IMR-90 (cell line): ENCODE data around the gene LRRFIP1. TPM values are rescaled to one million over a fixed set of nuclear protein-coding genes. Genes with fewer than 3 reads are reported as not detected.

Experiments
- ATAC-seq: fragments of 200-7000 bp; cut with Tn5 transposase; 2 replicates; pipeline ENCODE4 v1.9.1; 2020; ENCODE audit warnings: low read depth, mild to moderate bottlenecking, moderate library complexity
- BruUV-seq: library from RNA; stranded (reverse); fragments of 400-500 nt; replicated peaks from 2 replicates; lab custom pipeline; 2021; lab: Mats Ljungman, UMichigan
- CTCF ChIA-PET: fragments of 300-600 bp; formaldehyde crosslinking; extraction: SDS; loops from one replicate; lab custom pipeline; 2021; ENCODE audit warnings: antibody characterized with exemption; lab: Yijun Ruan, JAX
- POLR2A ChIA-PET: fragments of 300-600 bp; sonication (Branson Sonifier 250); formaldehyde crosslinking; loops from one replicate; lab custom pipeline; 2022; ENCODE audit warnings: antibody characterized with exemption; ENCODE audit not compliant: unreplicated experiment; lab: Charles Lee
- DNase-seq: peaks from one replicate; pipeline ENCODE4 v3.0.0; 2013
- H2AFZ ChIP-seq: replicated peaks from 2 replicates; pipeline ENCODE3; 2013; ENCODE audit warnings: low read length, mild to moderate bottlenecking; ENCODE audit not compliant: poor library complexity
- H2AK5ac ChIP-seq: 2 replicates; pipeline ENCODE4 v1.6.1; 2013; ENCODE audit warnings: low read depth, low read length, inconsistent platforms
- H2AK9ac ChIP-seq: replicated peaks from 2 replicates; pipeline ENCODE3; 2013; ENCODE audit warnings: mild to moderate bottlenecking, low read depth, low read length, moderate library complexity; ENCODE audit not compliant: poor library complexity
- H2BK120ac ChIP-seq: 2 replicates; pipeline ENCODE4 v1.6.1; 2013; ENCODE audit warnings: low read depth, low read length, inconsistent platforms
- H2BK15ac ChIP-seq: 3 replicates; pipeline ENCODE4 v1.6.1; 2013; ENCODE audit warnings: low read depth, low read length, inconsistent platforms
- H2BK20ac ChIP-seq: 2 replicates; pipeline ENCODE4 v1.6.1; 2013; ENCODE audit warnings: low read depth, mild to moderate bottlenecking, inconsistent platforms, low read length, moderate library complexity
- H2BK5ac ChIP-seq: 2 replicates; pipeline ENCODE4 v1.6.1; 2013; ENCODE audit warnings: mild to moderate bottlenecking, low read depth, low read length, inconsistent platforms; ENCODE audit not compliant: poor library complexity, severe bottlenecking
- H3K14ac ChIP-seq: replicated peaks from 2 replicates; pipeline ENCODE4 v1.6.1; 2013; ENCODE audit warnings: low read depth, low read length, inconsistent platforms
- H3K18ac ChIP-seq: 2 replicates; pipeline ENCODE4 v1.6.1; 2013; ENCODE audit warnings: low read depth, low read length, control low read depth
- H3K23ac ChIP-seq: 2 replicates; pipeline ENCODE4 v1.6.1; 2013; ENCODE audit warnings: low read depth, low read length, inconsistent platforms
- H3K27ac ChIP-seq: 2 replicates; pipeline ENCODE4 v1.5.1; 2013; ENCODE audit warnings: mild to moderate bottlenecking, control low read depth, low read length; ENCODE audit not compliant: insufficient read depth
- H3K27me3 ChIP-seq: 2 replicates; pipeline ENCODE4 v1.6.1; 2013; ENCODE audit warnings: low read length; ENCODE audit not compliant: control insufficient read depth, insufficient read depth
- H3K36me3 ChIP-seq: 2 replicates; pipeline ENCODE4 v1.6.1; 2013; ENCODE audit warnings: low read length, mixed read lengths; ENCODE audit not compliant: control insufficient read depth, insufficient read depth
- H3K4ac ChIP-seq: 2 replicates; pipeline ENCODE4 v1.6.1; 2013; ENCODE audit warnings: low read depth, low read length, inconsistent platforms
- H3K4me1 ChIP-seq: 2 replicates; pipeline ENCODE4 v1.6.1; 2013; ENCODE audit warnings: low read length, mixed read lengths; ENCODE audit not compliant: control insufficient read depth, insufficient read depth
- H3K4me2 ChIP-seq: 2 replicates; pipeline ENCODE4 v1.6.1; 2013; ENCODE audit warnings: low read depth, mild to moderate bottlenecking, control low read depth, low read length, moderate library complexity
- H3K4me3 ChIP-seq: 2 replicates; pipeline ENCODE4 v1.5.1; 2013; ENCODE audit warnings: low read depth, mild to moderate bottlenecking, control low read depth, low read length, moderate library complexity; ENCODE audit not compliant: insufficient read depth
- H3K56ac ChIP-seq: 2 replicates; pipeline ENCODE4 v1.6.1; 2013; ENCODE audit warnings: low read length, inconsistent platforms; ENCODE audit not compliant: insufficient read depth; ENCODE audit errors: extremely low read depth
- H3K79me1 ChIP-seq, 2 experiments: 2 replicates each; pipeline ENCODE4 v1.6.1; 2013; ENCODE audit warnings: low read length in 2 of 2, inconsistent platforms in 1 of 2, low read depth in 1 of 2
- H3K9ac ChIP-seq: 2 replicates; pipeline ENCODE4 v1.6.1; 2013; ENCODE audit warnings: low read depth, low read length, control low read depth
- H3K9me1 ChIP-seq: 2 replicates; pipeline ENCODE4 v1.6.1; 2013; ENCODE audit warnings: low read length, inconsistent platforms; ENCODE audit not compliant: insufficient read depth
- H3K9me3 ChIP-seq: 2 replicates; pipeline ENCODE4 v1.6.1; 2013; ENCODE audit warnings: low read length; ENCODE audit not compliant: control insufficient read depth, insufficient read depth
- H4K20me1 ChIP-seq: 2 replicates; pipeline ENCODE4 v1.6.1; 2013; ENCODE audit warnings: low read length, inconsistent platforms; ENCODE audit not compliant: insufficient read depth
- H4K5ac ChIP-seq: 2 replicates; pipeline ENCODE4 v1.6.1; 2013; ENCODE audit warnings: mild to moderate bottlenecking, low read depth, low read length, control low read depth
- H4K8ac ChIP-seq, 2 experiments: 2 replicates each; pipeline ENCODE4 v1.6.1; 2013; ENCODE audit warnings: low read depth in 2 of 2, low read length in 2 of 2, control low read depth in 1 of 2, inconsistent platforms in 1 of 2
- H4K91ac ChIP-seq: 2 replicates; pipeline ENCODE4 v1.6.1; 2013; ENCODE audit warnings: low read depth, low read length, inconsistent platforms; ENCODE audit not compliant: insufficient read depth
- BHLHE40 ChIP-seq: fragments of 150-350 bp; IDR thresholded peaks from 2 replicates; pipeline ENCODE4 v1.6.1; 2016; ENCODE audit warnings: mild to moderate bottlenecking, low read depth, low read length
- CEBPB ChIP-seq: IDR thresholded peaks from 2 replicates; pipeline ENCODE4 v1.6.1; 2012; ENCODE audit warnings: low read depth, low read length, improper control_type of control experiment
- FOS ChIP-seq: fragments of 150-350 bp; IDR thresholded peaks from 2 replicates; pipeline ENCODE4 v1.6.1; 2016; ENCODE audit warnings: low read depth, low read length
- MAZ ChIP-seq: IDR thresholded peaks from 2 replicates; pipeline ENCODE4 v1.6.1; 2012; ENCODE audit warnings: low read depth, mild to moderate bottlenecking, low read length, improper control_type of control experiment, moderate library complexity, borderline replicate concordance
- MXI1 ChIP-seq: IDR thresholded peaks from 2 replicates; pipeline ENCODE4 v1.6.1; 2012; ENCODE audit warnings: low read depth, mild to moderate bottlenecking, low read length, moderate library complexity, borderline replicate concordance
- NFE2L2 ChIP-seq: fragments of 150-350 bp; IDR thresholded peaks from 2 replicates; pipeline ENCODE4 v1.6.1; 2016; ENCODE audit warnings: low read depth, mild to moderate bottlenecking, low read length
- POLR2A ChIP-seq: IDR thresholded peaks from 2 replicates; pipeline ENCODE4 v1.6.1; 2012; ENCODE audit warnings: mild to moderate bottlenecking, low read depth, low read length
- RAD21 ChIP-seq: IDR thresholded peaks from 2 replicates; pipeline ENCODE4 v1.6.1; 2012; ENCODE audit warnings: low read length, improper control_type of control experiment
- RFX5 ChIP-seq: IDR thresholded peaks from 2 replicates; pipeline ENCODE4 v1.8.0; 2012; ENCODE audit warnings: low read depth, mild to moderate bottlenecking, low read length, moderate library complexity
- SMC3 ChIP-seq: fragments of 150-350 bp; IDR thresholded peaks from 2 replicates; pipeline ENCODE4 v1.6.1; 2016; ENCODE audit warnings: low read depth, mild to moderate bottlenecking, antibody characterized with exemption, low read length, moderate library complexity
- WGBS, 2 experiments: methylation state at CpG; one replicate each; pipeline versions ENCODE4 v1.1.5 to v1.1.7; 2013; ENCODE audit warnings: missing lambda C conversion rate in 2 of 2; ENCODE audit not compliant: insufficient read length in 1 of 2; ENCODE audit errors: extremely low coverage in 2 of 2; 5-methylcytosine and 5-hydroxymethylcytosine counted together
- dilution Hi-C: fragments of 300-500 bp; cut with HindIII; formaldehyde crosslinking; loops from one replicate; pipeline ENCODE4 v1.14.3; 2018; ENCODE audit warnings: low sequenced_read_pairs; ENCODE audit not compliant: unreplicated experiment
- in situ Hi-C: fragments of 300-500 bp; cut with MboI; formaldehyde crosslinking; loops from 3 replicates; pipeline ENCODE4 v1.14.3; 2019; ENCODE audit warnings: low sequenced_read_pairs, inconsistent platforms, mixed read lengths
- intact Hi-C: fragments of 100-400 bp; cut with micrococcal nuclease; formaldehyde crosslinking; loops from 2 replicates; pipeline ENCODE4 v1.10.0; 2022
- polyA plus RNA-seq, 3 experiments: library from polyadenylated mRNA; depleted of rRNA; stranded (reverse); fragments of >200 nt; gene quantifications; 2 replicates each; pipeline ENCODE4 v1.2.3, GENCODE V29; 2012; ENCODE audit warnings: low replicate concordance in 1 of 3
- total RNA-seq: library from RNA; depleted of rRNA; stranded (reverse); fragments of >200 nt; gene quantifications from 2 replicates; pipeline ENCODE4 v1.2.3, GENCODE V29; 2012
- TF ChIP-seq, protein P1 (sequence below): fragments of 150-350 bp; IDR thresholded peaks from 2 replicates; pipeline ENCODE4 v1.6.1; 2016; ENCODE audit warnings: low read depth, mild to moderate bottlenecking, low read length, moderate library complexity, borderline replicate concordance
- TF ChIP-seq, protein P2 (sequence below): conservative IDR thresholded peaks from 2 replicates; pipeline ENCODE4 v1.5.1; 2012; ENCODE audit warnings: mild to moderate bottlenecking, low read depth, low read length, improper control_type of control experiment

Gene LRRFIP1
- total and polyA plus RNA-seq, 2 of the 4 experiments (the other 2 are of a cell fraction): 52.2 to 54.4 TPM

DNA sequence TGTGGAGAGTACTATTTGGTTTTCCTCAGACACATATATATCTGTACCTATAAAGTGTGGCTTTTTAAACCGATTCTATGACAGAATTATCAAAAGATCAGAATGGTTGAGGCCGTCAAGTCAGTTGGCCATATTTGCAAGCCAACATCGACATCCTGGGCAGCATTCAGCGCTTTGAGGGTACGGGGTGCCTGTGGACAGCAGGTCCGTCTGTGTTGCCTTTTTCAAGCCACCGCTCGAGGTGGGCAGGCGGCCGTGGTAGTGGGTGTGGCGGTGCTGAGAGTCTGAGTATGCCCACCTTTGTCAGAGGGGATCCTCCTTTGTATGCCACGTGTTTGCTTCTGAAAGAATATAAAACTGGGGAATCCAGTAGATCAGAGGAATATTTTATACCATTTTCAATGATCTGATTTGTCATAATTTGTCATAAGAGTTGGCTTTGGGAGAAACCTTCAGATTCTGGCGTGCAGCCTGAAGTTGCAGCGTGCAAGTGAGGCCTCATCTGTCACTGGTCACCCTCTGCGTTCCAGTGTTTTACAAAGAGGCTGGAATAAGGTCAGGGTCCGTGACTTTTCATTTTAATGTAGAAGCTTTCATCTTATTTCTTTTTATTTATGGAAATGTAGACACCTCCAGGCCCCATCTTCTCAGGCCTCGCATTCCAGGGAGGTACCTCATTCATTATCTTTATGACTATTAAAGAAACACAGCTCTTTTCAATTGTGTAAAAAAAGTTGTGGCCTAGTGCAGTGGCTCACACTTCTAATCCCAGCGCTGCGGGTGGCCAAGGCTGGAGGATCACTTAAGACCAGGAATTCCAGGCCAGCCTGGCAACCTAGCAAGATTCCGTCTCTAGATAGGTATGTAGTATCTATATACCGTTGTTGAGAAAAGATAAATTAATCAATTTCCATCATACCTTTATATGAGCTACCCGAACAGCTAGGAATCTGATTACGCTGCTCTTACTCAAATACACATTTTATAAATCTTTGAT, 133.4 kb downstream of the LRRFIP1 start:
- Histone ChIP-seq H3K36me3 (peaks cover 35% of the 10 kb centered on the region), H3K9me3 (no peaks in the 10 kb centered on the region), H3K27ac (peak overlapping the region; percentile 15; the same call in 1 of the 2 replicates), H3K27me3 (no peaks in the 10 kb centered on the region), H3K4me2 (no peak overlapping the region), H3K4me1 (peaks cover 24% of the 10 kb centered on the region), H2BK5ac (peak overlapping the region; percentile 69), H3K23ac (no peak overlapping the region; the same call in 1 of the 2 replicates), H2BK15ac (peak overlapping the region; percentile 50; the same call in 2 of the 3 replicates), H4K8ac (peak overlapping the region in 1 of 2 experiments; percentile 64; a peak in 2 of 4 replicates), H2AK9ac (no peak overlapping the region), H4K20me1 (peaks cover 5% of the 10 kb centered on the region), H4K5ac (peak overlapping the region; percentile 70; the same call in 1 of the 2 replicates), H3K79me1 (peaks cover 24 to 51% of the 10 kb centered on the region in 2 experiments; a peak in 3 of 4 replicates), H2AK5ac (peak overlapping the region; percentile 91), H2BK20ac (peak overlapping the region; percentile 20; the same call in 1 of the 2 replicates), H3K4me3 (no peak overlapping the region), H4K91ac (peak overlapping the region; percentile 26; the same call in 1 of the 2 replicates), H2BK120ac (peak overlapping the region; percentile 61; the same call in 1 of the 2 replicates), H3K9ac (no peak overlapping the region), H2AFZ (no peak overlapping the region), H3K4ac (peak overlapping the region; percentile 62), H3K14ac (peak overlapping the region; percentile 43; the same call in 1 of the 2 replicates), H3K9me1 (peaks cover 22% of the 10 kb centered on the region), H3K18ac (peak overlapping the region; percentile 49; the same call in 1 of the 2 replicates), H3K56ac (no peak overlapping the region)
- no peak for TF ChIP-seq POLR2A
- TF ChIP-seq, protein P1, sequence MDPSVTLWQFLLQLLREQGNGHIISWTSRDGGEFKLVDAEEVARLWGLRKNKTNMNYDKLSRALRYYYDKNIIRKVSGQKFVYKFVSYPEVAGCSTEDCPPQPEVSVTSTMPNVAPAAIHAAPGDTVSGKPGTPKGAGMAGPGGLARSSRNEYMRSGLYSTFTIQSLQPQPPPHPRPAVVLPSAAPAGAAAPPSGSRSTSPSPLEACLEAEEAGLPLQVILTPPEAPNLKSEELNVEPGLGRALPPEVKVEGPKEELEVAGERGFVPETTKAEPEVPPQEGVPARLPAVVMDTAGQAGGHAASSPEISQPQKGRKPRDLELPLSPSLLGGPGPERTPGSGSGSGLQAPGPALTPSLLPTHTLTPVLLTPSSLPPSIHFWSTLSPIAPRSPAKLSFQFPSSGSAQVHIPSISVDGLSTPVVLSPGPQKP: no peak
- TF ChIP-seq SMC3: no peak
- no peak for TF ChIP-seq FOS
- TF ChIP-seq, protein P2, sequence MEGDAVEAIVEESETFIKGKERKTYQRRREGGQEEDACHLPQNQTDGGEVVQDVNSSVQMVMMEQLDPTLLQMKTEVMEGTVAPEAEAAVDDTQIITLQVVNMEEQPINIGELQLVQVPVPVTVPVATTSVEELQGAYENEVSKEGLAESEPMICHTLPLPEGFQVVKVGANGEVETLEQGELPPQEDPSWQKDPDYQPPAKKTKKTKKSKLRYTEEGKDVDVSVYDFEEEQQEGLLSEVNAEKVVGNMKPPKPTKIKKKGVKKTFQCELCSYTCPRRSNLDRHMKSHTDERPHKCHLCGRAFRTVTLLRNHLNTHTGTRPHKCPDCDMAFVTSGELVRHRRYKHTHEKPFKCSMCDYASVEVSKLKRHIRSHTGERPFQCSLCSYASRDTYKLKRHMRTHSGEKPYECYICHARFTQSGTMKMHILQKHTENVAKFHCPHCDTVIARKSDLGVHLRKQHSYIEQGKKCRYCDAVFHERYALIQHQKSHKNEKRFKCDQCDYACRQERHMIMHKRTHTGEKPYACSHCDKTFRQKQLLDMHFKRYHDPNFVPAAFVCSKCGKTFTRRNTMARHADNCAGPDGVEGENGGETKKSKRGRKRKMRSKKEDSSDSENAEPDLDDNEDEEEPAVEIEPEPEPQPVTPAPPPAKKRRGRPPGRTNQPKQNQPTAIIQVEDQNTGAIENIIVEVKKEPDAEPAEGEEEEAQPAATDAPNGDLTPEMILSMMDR: no peak
- no peak for TF ChIP-seq RFX5
- no peak for TF ChIP-seq CEBPB
- TF ChIP-seq MXI1: no peak
- TF ChIP-seq NFE2L2: no peak
- TF ChIP-seq RAD21: no peak
- no peak for TF ChIP-seq BHLHE40
- TF ChIP-seq MAZ: no peak
- intact Hi-C loops (no loop called here), in situ Hi-C loops (no loop called here), dilution Hi-C loops (no loop called here)
- no TSS peak for BruUV-seq
- ChIA-PET POLR2A (no interaction called here), CTCF (interaction anchor here (0.5 kb wide), 1 partner anchor 19 kb away, joined by 4 read pairs; no protein-coding TSS in a partner anchor)
- DNase-seq: no peak
- WGBS, 2 experiments: 94% methylated on average over 5 of the region's 23 CpGs; no CpG with 5 or more reads in 1 of the 2 experiments
- ATAC-seq: no peak
